GM18867 (cell line): ENCODE data around the gene SMYD3.

Source experiments
- ATAC-seq: cut with Tn5 transposase; IDR thresholded peaks from one replicate; pipeline ENCODE4 v1.9.1; 2021; ENCODE audit warnings: mild to moderate bottlenecking, moderate library complexity; ENCODE audit not compliant: unreplicated experiment

The SMYD3 gene

GRCh38 chr1:246001837-246002230, 505.2 kb downstream of the SMYD3 start:
- ATAC-seq, result no peak

- no peak for ATAC-seq
Observed at GRCh38 chr1:246001142-246001836, 505.8 kb downstream of the SMYD3 start.

GRCh38 chr1:246000638-246001015, 506.5 kb downstream of the SMYD3 start:
- no peak for ATAC-seq

GRCh38 chr1:245999697-246000637, 507.1 kb downstream of the SMYD3 start:
- peak; percentile 75 for ATAC-seq

- ATAC-seq, result no peak
Observed at GRCh38 chr1:245997471-245998258, 509.4 kb downstream of the SMYD3 start.

GRCh38 chr1:245996811-245997210, 510.3 kb downstream of the SMYD3 start:
- no peak for ATAC-seq

- no peak for ATAC-seq
Observed at GRCh38 chr1:245995474-245995873, 511.6 kb downstream of the SMYD3 start.

- ATAC-seq, result no peak
Observed at GRCh38 chr1:245991266-245991665, 515.8 kb downstream of the SMYD3 start.

GRCh38 chr1:245990315-245991022, 516.6 kb downstream of the SMYD3 start:
- ATAC-seq, result peak; percentile 88

GRCh38 chr1:245988393-245989078, 518.5 kb downstream of the SMYD3 start:
- no peak for ATAC-seq

GRCh38 chr1:245987997-245988392, 519.1 kb downstream of the SMYD3 start:
- ATAC-seq, result no peak

- ATAC-seq, result no peak
Observed at GRCh38 chr1:245987577-245987976, 519.5 kb downstream of the SMYD3 start.

- ATAC-seq, result no peak
Observed at GRCh38 chr1:245987219-245987545, 519.9 kb downstream of the SMYD3 start.

- no peak for ATAC-seq
Observed at GRCh38 chr1:245986404-245987218, 520.5 kb downstream of the SMYD3 start.

GRCh38 chr1:245984390-245985155, 522.5 kb downstream of the SMYD3 start:
- ATAC-seq, result peak; percentile 42

GRCh38 chr1:245983294-245983967, 523.6 kb downstream of the SMYD3 start:
- no peak for ATAC-seq

- ATAC-seq, result no peak
Observed at GRCh38 chr1:245979589-245979988, 527.5 kb downstream of the SMYD3 start.

- no peak for ATAC-seq
Observed at GRCh38 chr1:245978915-245979314, 528.2 kb downstream of the SMYD3 start.
